Neural crest cell (in vitro differentiated cells): Measurements from ENCODE around the gene CDC42BPG. TPM values are rescaled to one million over a fixed set of nuclear protein-coding genes. Genes with fewer than 3 reads are reported as not detected.

ENCODE experiments used
- DNase-seq: peaks from one replicate; pipeline ENCODE4 v3.0.0; 2021; ENCODE audit warnings: low read depth, mixed read lengths, low spot score
- H3K27ac Mint-ChIP-seq: one replicate; pipeline ENCODE4 v1.8.0; 2021; ENCODE audit warnings: mild to moderate bottlenecking, mixed read lengths; ENCODE audit not compliant: unreplicated experiment
- H3K27me3 Mint-ChIP-seq: 2 replicates; pipeline ENCODE4 v1.8.0; 2021; ENCODE audit warnings: low read depth, mild to moderate bottlenecking, mixed read lengths
- H3K36me3 Mint-ChIP-seq: 2 replicates; pipeline ENCODE4 v1.8.0; 2021; ENCODE audit warnings: low read depth, mild to moderate bottlenecking, mixed read lengths
- H3K4me1 Mint-ChIP-seq: 2 replicates; pipeline ENCODE4 v1.8.0; 2021; ENCODE audit warnings: mixed read lengths
- H3K4me3 Mint-ChIP-seq: one replicate; pipeline ENCODE4 v1.8.0; 2021; ENCODE audit warnings: mild to moderate bottlenecking, mixed read lengths
- H3K9me3 Mint-ChIP-seq: 2 replicates; pipeline ENCODE4 v1.8.0; 2021; ENCODE audit warnings: mixed read lengths
- total RNA-seq: library from RNA; stranded (reverse); gene quantifications from 2 replicates; pipeline ENCODE4 v1.2.1, GENCODE V29; 2021
- TF ChIP-seq, protein P1 (sequence below): fragments of 200-600 bp; sonication (generic); conservative IDR thresholded peaks from 2 replicates; pipeline ENCODE4 v1.5.0; 2021; ENCODE audit warnings: antibody characterized with exemption, mild to moderate bottlenecking

The CDC42BPG gene
- total RNA-seq, 1 donor from 2014 or later: 3.5 TPM

DNA sequence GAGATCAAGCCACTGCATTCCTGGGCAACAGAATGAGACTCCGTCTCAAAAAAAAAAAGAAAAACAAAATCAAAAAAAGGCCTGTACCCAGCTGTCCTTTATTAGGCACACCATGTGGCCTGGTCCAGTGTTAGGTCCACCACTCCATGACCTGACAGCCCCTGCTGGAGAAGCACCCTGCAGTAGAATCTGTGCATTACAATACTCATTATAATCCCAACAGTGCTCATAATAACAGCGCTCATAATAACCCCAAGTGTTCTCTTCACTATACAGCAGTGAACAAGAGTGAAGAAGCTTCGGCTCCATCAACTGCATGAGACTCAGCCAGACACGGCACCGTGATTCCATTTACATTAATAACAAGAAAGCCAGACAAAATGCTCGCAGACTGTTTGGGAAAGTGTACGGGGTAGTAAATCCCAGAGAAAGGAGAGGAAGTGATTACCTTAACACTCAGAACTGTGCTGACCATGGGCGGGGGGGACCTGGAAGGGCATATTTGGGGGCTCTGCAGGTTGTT, 42.8 kb upstream of the CDC42BPG start:
- no peaks in the 10 kb centered on the region for H3K9me3 Mint-ChIP-seq
- DNase-seq: no peak
- no peak overlapping the region for H3K27ac Mint-ChIP-seq
- H3K27me3 Mint-ChIP-seq: no peaks in the 10 kb centered on the region
- H3K36me3 Mint-ChIP-seq: no peaks in the 10 kb centered on the region
- H3K4me1 Mint-ChIP-seq: peaks cover 15% of the 10 kb centered on the region
- TF ChIP-seq, protein P1, sequence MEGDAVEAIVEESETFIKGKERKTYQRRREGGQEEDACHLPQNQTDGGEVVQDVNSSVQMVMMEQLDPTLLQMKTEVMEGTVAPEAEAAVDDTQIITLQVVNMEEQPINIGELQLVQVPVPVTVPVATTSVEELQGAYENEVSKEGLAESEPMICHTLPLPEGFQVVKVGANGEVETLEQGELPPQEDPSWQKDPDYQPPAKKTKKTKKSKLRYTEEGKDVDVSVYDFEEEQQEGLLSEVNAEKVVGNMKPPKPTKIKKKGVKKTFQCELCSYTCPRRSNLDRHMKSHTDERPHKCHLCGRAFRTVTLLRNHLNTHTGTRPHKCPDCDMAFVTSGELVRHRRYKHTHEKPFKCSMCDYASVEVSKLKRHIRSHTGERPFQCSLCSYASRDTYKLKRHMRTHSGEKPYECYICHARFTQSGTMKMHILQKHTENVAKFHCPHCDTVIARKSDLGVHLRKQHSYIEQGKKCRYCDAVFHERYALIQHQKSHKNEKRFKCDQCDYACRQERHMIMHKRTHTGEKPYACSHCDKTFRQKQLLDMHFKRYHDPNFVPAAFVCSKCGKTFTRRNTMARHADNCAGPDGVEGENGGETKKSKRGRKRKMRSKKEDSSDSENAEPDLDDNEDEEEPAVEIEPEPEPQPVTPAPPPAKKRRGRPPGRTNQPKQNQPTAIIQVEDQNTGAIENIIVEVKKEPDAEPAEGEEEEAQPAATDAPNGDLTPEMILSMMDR: no peak
- no peak overlapping the region for H3K4me3 Mint-ChIP-seq

DNA sequence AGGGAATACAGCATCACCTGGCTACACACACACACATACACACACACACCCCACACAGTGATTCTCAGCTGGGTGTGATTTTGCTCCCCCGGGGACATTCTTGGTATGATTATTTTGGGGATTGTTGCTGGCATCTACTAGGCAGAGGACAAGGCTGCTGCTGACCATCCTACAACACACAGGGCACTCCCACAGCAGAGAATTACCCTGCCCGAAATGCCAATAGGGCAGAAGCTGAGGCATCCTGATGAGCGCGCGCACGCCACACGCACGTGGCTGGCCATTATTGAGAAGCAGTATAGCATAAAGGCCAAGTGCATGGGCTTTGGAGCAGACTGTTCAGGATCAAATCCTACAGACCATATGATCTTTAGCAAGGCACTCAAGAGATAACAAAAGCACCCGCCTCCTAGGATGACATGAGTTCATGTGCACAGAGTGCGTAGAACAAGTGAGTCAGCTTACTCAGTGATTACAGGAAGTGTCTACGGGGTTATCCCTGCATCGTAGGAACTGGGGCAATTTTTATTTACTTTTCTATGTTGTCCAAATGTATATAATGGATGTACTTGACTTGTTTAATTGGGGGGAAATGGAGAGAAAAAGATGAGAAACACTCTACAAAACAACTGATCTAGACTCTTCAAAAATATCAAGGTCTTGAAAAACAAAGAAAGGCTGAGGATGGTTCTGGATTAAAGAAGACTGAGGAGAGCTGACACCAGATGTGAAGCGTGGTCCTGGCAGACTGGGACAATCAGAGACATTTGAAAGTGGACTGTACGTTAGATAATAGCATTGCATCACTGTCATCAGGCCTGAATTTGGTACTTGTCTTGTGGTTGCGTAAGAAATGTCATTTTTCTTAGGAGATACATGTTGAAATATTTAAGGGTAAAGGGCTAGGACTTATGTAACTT, 41.2 kb upstream of the CDC42BPG start:
- Mint-ChIP-seq H3K36me3 (no peaks in the 10 kb centered on the region), H3K4me1 (peaks cover 18% of the 10 kb centered on the region), H3K9me3 (no peaks in the 10 kb centered on the region), H3K27ac (no peak overlapping the region), H3K4me3 (no peak overlapping the region), H3K27me3 (no peaks in the 10 kb centered on the region)
- DNase-seq: no peak
- TF ChIP-seq, protein P1: no peak

DNA sequence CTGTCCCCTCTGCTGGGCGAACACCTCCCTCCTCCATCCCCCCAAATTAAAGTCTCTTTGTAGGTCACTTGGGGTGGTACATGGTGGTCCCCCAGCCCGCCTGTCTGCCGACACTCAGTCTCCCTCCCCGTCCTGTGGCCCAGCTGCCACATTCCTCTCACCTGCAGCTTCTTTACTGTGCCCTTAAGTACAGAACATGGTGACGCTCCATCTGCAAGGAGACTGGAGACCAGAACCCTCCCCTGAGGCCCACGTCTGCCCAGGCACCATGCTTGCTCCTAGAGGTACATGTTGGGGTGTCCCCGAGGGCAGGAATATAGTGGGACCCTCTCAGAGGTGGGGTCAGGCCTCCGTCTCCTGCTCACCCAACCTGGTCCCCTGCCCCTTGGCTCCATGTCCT, 39.6 kb upstream of the CDC42BPG start:
- H3K27ac Mint-ChIP-seq: peak overlapping the region; percentile 35
- no peaks in the 10 kb centered on the region for H3K36me3 Mint-ChIP-seq
- TF ChIP-seq, protein P1: no peak
- no peaks in the 10 kb centered on the region for H3K27me3 Mint-ChIP-seq
- H3K4me3 Mint-ChIP-seq: peak overlapping the region; percentile 64
- H3K4me1 Mint-ChIP-seq: peaks cover 34% of the 10 kb centered on the region
- no peaks in the 10 kb centered on the region for H3K9me3 Mint-ChIP-seq
- no peak for DNase-seq

DNA sequence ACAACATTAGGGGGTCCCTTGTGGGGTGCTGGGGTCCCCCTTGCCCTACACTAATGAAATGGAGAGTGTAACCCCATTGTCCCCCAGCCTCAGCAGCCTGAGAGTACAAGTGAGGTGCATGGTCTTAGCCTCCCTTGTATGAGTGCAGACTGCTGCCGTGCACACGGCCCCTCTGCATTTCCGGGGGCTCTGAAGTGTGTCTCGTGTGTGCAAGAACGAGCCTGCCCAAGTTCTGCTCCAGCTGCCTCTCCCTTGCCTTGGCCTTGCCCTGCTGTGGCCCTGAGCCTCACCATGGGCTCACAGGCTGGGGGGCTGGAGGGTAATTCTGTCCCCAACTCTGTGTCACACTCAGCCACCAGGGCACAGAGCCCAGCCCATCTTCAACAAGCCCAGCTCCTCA, 39.1 kb upstream of the CDC42BPG start:
- no peaks in the 10 kb centered on the region for H3K36me3 Mint-ChIP-seq
- TF ChIP-seq, protein P1: no peak
- H3K4me1 Mint-ChIP-seq: peaks cover 37% of the 10 kb centered on the region
- no peaks in the 10 kb centered on the region for H3K9me3 Mint-ChIP-seq
- no peak for DNase-seq
- H3K4me3 Mint-ChIP-seq: no peak overlapping the region
- H3K27me3 Mint-ChIP-seq: no peaks in the 10 kb centered on the region
- H3K27ac Mint-ChIP-seq: no peak overlapping the region

DNA sequence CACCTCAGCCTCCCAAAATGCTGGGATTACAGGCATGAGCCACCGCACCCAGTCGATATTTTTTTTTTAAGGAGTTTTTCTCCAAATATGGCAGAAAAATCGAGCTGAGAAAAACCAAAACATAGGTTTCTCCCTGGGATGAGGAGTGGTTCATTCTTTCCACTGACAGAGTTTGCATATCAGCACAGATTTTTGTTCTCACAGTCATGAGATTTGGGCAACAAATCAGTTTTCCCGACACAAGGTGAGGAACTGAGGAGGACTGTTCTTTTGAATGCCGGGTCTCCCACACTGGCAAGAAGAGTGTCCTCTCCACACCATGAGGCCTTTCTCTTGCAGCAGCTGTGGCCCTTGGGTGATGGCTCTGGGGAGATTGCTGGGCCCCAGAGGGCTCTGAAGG, 37.8 kb upstream of the CDC42BPG start:
- no peak overlapping the region for H3K4me3 Mint-ChIP-seq
- no peak overlapping the region for H3K27ac Mint-ChIP-seq
- H3K4me1 Mint-ChIP-seq: peaks cover 32% of the 10 kb centered on the region
- TF ChIP-seq, protein P1: no peak
- H3K36me3 Mint-ChIP-seq: no peaks in the 10 kb centered on the region
- DNase-seq: no peak
- H3K27me3 Mint-ChIP-seq: no peaks in the 10 kb centered on the region
- no peaks in the 10 kb centered on the region for H3K9me3 Mint-ChIP-seq
